ENCODE data around the gene RASD1. TPM values are rescaled to one million over a fixed set of nuclear protein-coding genes. Genes with fewer than 3 reads are reported as not detected.
A peak's percentile ranks its signal among the peaks of the same experiment; 100 is the strongest.

The RASD1 gene
- total RNA-seq, 1 experiment from 2014 or later, result 5.7 TPM

DNA sequence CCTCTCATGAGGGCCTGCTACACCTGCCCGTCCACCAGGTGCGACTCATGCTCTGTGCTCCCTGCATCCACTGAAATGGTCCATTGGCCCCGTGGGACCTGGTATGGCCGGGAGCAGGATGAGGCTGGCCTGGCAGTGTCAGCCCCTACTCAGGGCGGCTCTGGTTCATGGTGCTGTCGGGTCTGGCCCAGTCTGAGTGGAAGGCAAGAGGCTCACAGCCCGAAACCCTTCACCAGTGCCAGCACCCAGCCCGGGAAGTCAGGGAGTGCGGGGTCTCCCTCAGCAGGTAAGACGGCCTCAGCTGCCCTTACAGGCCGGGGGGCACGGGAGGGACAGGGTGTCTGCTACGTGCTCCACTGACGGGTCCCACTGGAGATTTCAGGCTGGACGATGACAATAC lies 40.5 kb upstream of the RASD1 start:
- WGBS (ENCODE audit: extremely low coverage, insufficient read length, low lambda C conversion rate), result no CpG with 5 or more reads among the region's 15 CpGs
- no peak overlapping the region for H2BK12ac ChIP-seq (ENCODE audit: insufficient read length, low read depth, low read length)
- TF ChIP-seq, protein P1, sequence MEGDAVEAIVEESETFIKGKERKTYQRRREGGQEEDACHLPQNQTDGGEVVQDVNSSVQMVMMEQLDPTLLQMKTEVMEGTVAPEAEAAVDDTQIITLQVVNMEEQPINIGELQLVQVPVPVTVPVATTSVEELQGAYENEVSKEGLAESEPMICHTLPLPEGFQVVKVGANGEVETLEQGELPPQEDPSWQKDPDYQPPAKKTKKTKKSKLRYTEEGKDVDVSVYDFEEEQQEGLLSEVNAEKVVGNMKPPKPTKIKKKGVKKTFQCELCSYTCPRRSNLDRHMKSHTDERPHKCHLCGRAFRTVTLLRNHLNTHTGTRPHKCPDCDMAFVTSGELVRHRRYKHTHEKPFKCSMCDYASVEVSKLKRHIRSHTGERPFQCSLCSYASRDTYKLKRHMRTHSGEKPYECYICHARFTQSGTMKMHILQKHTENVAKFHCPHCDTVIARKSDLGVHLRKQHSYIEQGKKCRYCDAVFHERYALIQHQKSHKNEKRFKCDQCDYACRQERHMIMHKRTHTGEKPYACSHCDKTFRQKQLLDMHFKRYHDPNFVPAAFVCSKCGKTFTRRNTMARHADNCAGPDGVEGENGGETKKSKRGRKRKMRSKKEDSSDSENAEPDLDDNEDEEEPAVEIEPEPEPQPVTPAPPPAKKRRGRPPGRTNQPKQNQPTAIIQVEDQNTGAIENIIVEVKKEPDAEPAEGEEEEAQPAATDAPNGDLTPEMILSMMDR (conservative IDR thresholded peaks at IDR 0.05), result no peak

More for the DNA sequence above, 40.5 kb upstream of the RASD1 start:
- Histone ChIP-seq H3K27me3 (ENCODE audit: insufficient read depth, low read length) (no peaks in the 10 kb centered on the region), H3K56ac (ENCODE audit: insufficient read length, low read depth, low read length) (no peak overlapping the region), H4K20me1 (ENCODE audit: control insufficient read depth, insufficient read depth, insufficient read length) (no peaks in the 10 kb centered on the region), H3K79me1 (ENCODE audit: insufficient read depth, low read depth, low read length, poor library complexity, severe bottlenecking) (no peaks in the 10 kb centered on the region), H3K79me2 (ENCODE audit: insufficient read depth, low read length) (no peaks in the 10 kb centered on the region), H3K4ac (ENCODE audit: low read depth, low read length) (no peak overlapping the region; the same call in 1 of the 2 replicates), H4K5ac (ENCODE audit: insufficient read length, low read depth, low read length) (no peak overlapping the region), H3K4me2 (ENCODE audit: insufficient read depth, insufficient read length, low read length) (no peak overlapping the region), H3K4me1 (ENCODE audit: insufficient read depth, low read length) (no peaks in the 10 kb centered on the region), H3K9me3 (ENCODE audit: control insufficient read depth, low read depth, low read length) (no peaks in the 10 kb centered on the region), H3K27ac (ENCODE audit: insufficient read length, low read depth, low read length) (no peak overlapping the region), H3K14ac (ENCODE audit: insufficient read depth, low read length) (peak overlapping the region; percentile 45; the same call in 1 of the 2 replicates), H4K91ac (ENCODE audit: insufficient read length, low read depth, low read length) (no peak overlapping the region), H2BK15ac (ENCODE audit: low read depth, low read length) (no peak overlapping the region), H2BK20ac (ENCODE audit: low read depth, low read length, poor library complexity, severe bottlenecking) (no peak overlapping the region), H4K8ac (replicated peaks; ENCODE audit: insufficient read length, low read depth, low read length) (no peak overlapping the region), H2BK5ac (ENCODE audit: insufficient read length, low read length) (no peak overlapping the region), H2AK5ac (ENCODE audit: insufficient read length, low read length) (no peak overlapping the region), H2BK120ac (ENCODE audit: low read depth, low read length, poor library complexity, severe bottlenecking) (no peak overlapping the region), H3K23me2 (ENCODE audit: insufficient read length, low read depth, low read length, poor library complexity, severe bottlenecking) (no peaks in the 10 kb centered on the region), H2AFZ (ENCODE audit: low read length) (no peak overlapping the region), H3K18ac (ENCODE audit: insufficient read length, low read depth, low read length) (no peak overlapping the region), H3T11ph (ENCODE audit: low read length) (no peak overlapping the region), H3K9ac (ENCODE audit: extremely low read depth, insufficient read length, low read length) (no peak overlapping the region), H3K23ac (ENCODE audit: insufficient read length, low read depth, low read length) (no peak overlapping the region)
- peaks cover 10 to 11% of the 10 kb centered on the region in 2 experiments for H3K4me1 Mint-ChIP-seq
- no peaks in the 10 kb centered on the region for H3K9me3 Mint-ChIP-seq
- H3K36me3 Mint-ChIP-seq (ENCODE audit: insufficient read depth in 1 of 3, low read depth in 3 of 3), result peaks cover 0 to 3% (median 0%) of the 10 kb centered on the region in 3 experiments; a peak in 1 of 7 replicates
- H3K4me3 Mint-ChIP-seq, result no peak overlapping the region
- H3K27me3 Mint-ChIP-seq (ENCODE audit: low read depth), result no peaks in the 10 kb centered on the region; the same call in 1 of the 2 replicates
- peak overlapping the region in 1 of 3 experiments; percentile 48; a peak in 1 of 7 replicates for H3K27ac Mint-ChIP-seq
- DNase-seq, result no peak
